Natural killer cell treated with Interleukin-12 subunit alpha and Interleukin-12 subunit beta and Interleukin-15 and Interleukin-18, amount 100 ng/mL, for 72 hours (primary cell): ENCODE measurements around the gene DCX. TPM values are rescaled to one million over a fixed set of nuclear protein-coding genes. Genes with fewer than 3 reads are reported as not detected.

Source experiments
- ATAC-seq, 2 donors: fragments of 150-1000 bp; cut with Tn5 transposase in 1 of 2; sonication (Bioruptor Pico), chemical (Tn5 transposase) in 1 of 2; 2 replicates each; pipeline ENCODE4 v1.10.0; 2021
- DNase-seq: peaks from one replicate; pipeline ENCODE4 v3.0.0; 2022; ENCODE audit warnings: low spot score
- H3K27ac Mint-ChIP-seq, 2 donors: 1 replicate in 1 of 2; 2 replicates in 1 of 2; pipeline ENCODE4 v1.8.0; 2022; ENCODE audit warnings: mixed read lengths in 2 of 2, mild to moderate bottlenecking in 1 of 2, moderate library complexity in 1 of 2
- H3K27me3 Mint-ChIP-seq, 2 donors: 1 replicate in 1 of 2; 2 replicates in 1 of 2; pipeline ENCODE4 v1.8.0; 2022; ENCODE audit warnings: mixed read lengths in 2 of 2
- H3K36me3 Mint-ChIP-seq: one replicate; pipeline ENCODE4 v1.8.0; 2022; ENCODE audit warnings: mixed read lengths
- H3K4me1 Mint-ChIP-seq, 2 donors: 1 replicate in 1 of 2; 2 replicates in 1 of 2; pipeline ENCODE4 v1.8.0; 2022; ENCODE audit warnings: low read depth in 2 of 2, mixed read lengths in 2 of 2, mild to moderate bottlenecking in 1 of 2
- H3K4me3 Mint-ChIP-seq: one replicate; pipeline ENCODE4 v1.8.0; 2022; ENCODE audit warnings: mixed read lengths
- H3K9me3 Mint-ChIP-seq: 2 replicates; pipeline ENCODE4 v1.8.0; 2022; ENCODE audit warnings: mixed read lengths
- total RNA-seq, 2 donors: library from RNA; stranded (reverse); gene quantifications; one replicate each; pipeline ENCODE4 v1.2.3, GENCODE V29; 2022

The DCX gene
- total RNA-seq, 2 donors from 2014 or later: not detected

DNA sequence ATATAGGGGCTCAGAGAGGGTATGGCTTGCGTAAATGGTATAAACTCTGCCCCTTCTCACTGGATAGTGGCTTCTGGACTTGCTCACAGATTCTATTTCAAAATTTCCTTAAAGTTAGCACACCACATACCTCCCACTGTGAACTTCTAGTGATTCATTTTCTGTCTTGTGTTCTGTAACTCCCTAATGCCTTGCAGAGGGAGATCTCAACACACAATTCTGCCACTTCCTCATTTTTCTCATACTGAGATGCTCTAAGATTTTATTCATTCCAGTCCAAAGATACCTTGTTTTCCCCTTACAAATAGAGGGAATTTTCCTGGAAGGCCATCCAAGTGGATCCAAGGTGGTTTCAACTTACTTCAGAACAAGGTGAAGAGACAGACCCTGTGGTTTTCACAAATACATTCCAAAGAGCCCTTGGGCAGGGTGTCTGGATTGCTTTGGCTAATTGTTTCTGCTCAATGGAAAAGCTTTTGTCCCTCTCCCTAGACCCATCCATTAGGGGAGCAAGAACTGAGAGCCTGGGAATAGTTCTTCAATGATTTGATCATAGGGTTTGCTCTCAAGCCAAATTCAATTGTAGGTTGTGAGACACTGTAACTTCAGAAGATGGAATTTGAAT lies 89.6 kb downstream of the DCX start:
- H3K27me3 Mint-ChIP-seq: peaks cover 0 to 6% of the 10 kb centered on the region in 2 donors
- H3K4me3 Mint-ChIP-seq: no peak overlapping the region
- H3K4me1 Mint-ChIP-seq: no peaks in the 10 kb centered on the region
- H3K9me3 Mint-ChIP-seq: no peaks in the 10 kb centered on the region
- no peaks in the 10 kb centered on the region for H3K36me3 Mint-ChIP-seq
- H3K27ac Mint-ChIP-seq: no peak overlapping the region
- ATAC-seq: no peak
- DNase-seq: no peak

DNA sequence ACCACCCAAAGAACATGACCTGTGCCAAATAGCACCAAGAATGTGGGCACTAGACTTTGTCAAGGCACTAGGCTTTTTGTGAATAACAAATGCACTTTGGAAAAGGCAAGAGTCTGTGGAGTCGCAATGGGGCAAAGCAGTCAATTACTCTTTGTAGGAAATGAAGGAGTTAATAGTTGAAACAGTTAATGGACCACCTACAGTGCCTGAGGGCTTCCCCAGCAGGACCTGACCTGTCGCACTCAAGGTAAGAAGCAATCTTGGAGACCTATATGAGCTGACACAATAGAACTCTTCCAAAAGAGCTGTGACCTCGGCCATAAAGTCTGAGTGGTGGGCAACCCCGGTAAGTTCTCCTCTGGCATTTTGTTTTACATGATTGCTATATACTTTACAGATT lies 92.5 kb downstream of the DCX start:
- no peak for ATAC-seq
- Mint-ChIP-seq H3K27me3 (peaks cover 0 to 6% of the 10 kb centered on the region in 2 donors), H3K27ac (no peak overlapping the region), H3K36me3 (no peaks in the 10 kb centered on the region), H3K4me1 (no peaks in the 10 kb centered on the region), H3K4me3 (no peak overlapping the region), H3K9me3 (no peaks in the 10 kb centered on the region)
- no peak for DNase-seq

DNA sequence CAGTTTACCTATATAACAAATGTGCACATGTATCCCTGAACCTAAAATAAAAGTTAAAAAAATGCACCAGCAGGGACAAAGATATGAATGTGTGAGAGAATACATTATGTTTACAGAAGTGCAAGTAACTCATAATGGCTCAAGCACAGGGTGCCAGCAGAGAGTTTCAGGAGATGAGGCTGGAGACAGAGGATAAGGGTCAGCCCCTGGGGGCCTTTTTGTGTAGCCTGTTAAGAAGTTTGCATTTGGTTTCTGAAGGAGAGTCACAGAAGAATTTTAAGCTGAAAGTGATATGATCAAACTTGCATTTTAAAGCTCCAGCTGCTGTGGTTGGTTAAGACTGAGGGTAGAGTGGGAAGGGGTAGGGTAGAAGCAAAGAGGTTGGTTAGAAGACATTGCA lies 93.1 kb downstream of the DCX start:
- Mint-ChIP-seq H3K4me3 (no peak overlapping the region), H3K27ac (no peak overlapping the region), H3K36me3 (no peaks in the 10 kb centered on the region), H3K4me1 (no peaks in the 10 kb centered on the region), H3K27me3 (peaks cover 0 to 6% of the 10 kb centered on the region in 2 donors), H3K9me3 (no peaks in the 10 kb centered on the region)
- no peak for DNase-seq
- no peak for ATAC-seq

DNA sequence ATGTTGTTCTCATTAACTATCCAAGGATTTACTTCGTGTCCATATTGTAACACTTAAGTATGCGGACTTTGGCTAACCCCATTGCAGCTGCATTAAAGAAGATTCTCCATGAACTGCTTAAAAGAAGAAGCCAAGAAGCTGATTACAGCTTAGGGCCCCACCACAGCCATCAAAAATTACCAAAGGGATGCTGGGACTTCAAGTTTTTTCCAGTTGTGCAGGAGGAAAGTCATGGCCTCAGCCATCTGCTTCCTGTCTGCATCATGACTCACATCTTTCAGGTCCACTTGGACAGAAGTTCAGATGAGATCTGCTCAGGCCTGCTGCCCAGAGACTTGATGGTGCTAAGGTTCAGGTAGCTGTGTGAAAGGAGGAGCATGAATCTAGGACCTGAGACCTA lies 102.9 kb downstream of the DCX start:
- no peak for DNase-seq
- ATAC-seq: no peak
- Mint-ChIP-seq H3K4me1 (no peaks in the 10 kb centered on the region), H3K27ac (no peak overlapping the region), H3K27me3 (peaks cover 0 to 6% of the 10 kb centered on the region in 2 donors), H3K4me3 (no peak overlapping the region), H3K36me3 (no peaks in the 10 kb centered on the region), H3K9me3 (no peaks in the 10 kb centered on the region)

DNA sequence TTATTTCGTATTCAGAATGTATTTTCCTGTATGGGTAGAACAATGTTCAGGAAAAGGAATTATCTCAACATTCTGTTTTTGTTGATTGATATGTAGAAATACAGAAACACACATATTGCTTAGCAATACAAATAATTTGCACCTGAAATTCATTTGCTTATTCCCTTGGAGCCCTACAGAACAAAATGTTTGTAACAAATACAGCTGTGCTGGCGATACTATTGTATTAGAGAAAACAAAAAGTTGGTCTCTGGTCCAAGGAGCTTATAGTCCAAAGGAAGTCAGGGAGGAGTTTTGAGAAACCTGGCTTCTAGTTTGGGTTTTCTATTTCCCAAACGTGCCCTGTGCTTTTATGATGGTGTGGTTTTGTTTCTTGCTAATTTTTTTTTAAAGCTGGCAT lies 104.0 kb downstream of the DCX start:
- no peak overlapping the region for H3K4me3 Mint-ChIP-seq
- peaks cover 0 to 6% of the 10 kb centered on the region in 2 donors for H3K27me3 Mint-ChIP-seq
- no peaks in the 10 kb centered on the region for H3K36me3 Mint-ChIP-seq
- ATAC-seq: no peak
- DNase-seq: no peak
- H3K4me1 Mint-ChIP-seq: no peaks in the 10 kb centered on the region
- no peak overlapping the region for H3K27ac Mint-ChIP-seq
- H3K9me3 Mint-ChIP-seq: no peaks in the 10 kb centered on the region

DNA sequence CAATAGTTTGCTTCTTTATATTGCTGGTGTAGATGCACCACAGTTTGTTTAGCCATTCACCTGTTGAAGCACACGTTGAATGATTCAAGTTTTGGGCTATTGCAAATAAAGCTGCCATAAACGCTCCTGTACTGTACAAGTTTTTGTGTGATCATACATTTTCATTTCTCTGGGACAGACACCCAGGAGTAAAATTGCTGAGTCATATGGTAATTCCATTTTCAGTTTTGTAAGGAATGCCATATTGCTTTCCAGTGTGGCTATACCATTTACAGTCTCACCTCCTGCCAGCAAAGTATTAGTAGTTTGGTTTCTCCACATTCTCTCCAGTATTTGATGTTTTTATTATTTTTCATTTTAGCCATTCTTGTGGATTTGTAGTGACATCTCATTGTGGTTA lies 109.7 kb downstream of the DCX start:
- no peak for ATAC-seq
- Mint-ChIP-seq H3K27me3 (peaks cover 0 to 5% of the 10 kb centered on the region in 2 donors), H3K4me3 (no peak overlapping the region), H3K4me1 (no peaks in the 10 kb centered on the region), H3K36me3 (no peaks in the 10 kb centered on the region), H3K9me3 (no peaks in the 10 kb centered on the region), H3K27ac (no peak overlapping the region)
- DNase-seq: no peak

DNA sequence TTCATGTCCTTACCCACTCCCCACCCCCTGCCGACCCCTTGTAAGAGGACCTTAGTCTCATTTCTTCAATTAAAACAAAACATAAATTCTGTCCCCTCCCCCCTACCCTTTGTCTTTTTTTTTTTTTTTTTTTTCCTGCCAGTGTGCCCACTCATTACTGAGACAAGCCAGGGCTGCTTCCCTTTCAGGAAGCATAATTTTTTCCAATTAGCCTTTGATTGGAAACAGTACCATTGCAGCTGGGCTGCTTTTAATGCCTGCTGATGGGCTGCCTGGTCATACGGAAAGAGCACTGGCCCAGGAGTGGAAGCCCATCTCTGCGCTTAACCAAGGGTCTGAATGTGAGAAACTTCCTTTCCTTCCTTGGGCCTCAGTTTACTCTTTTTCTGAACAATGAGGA lies 123.2 kb downstream of the DCX start:
- H3K27me3 Mint-ChIP-seq: peaks cover 0 to 15% of the 10 kb centered on the region in 2 donors
- no peaks in the 10 kb centered on the region for H3K4me1 Mint-ChIP-seq
- H3K9me3 Mint-ChIP-seq: peaks cover 4% of the 10 kb centered on the region
- DNase-seq: no peak
- ATAC-seq: no peak
- H3K4me3 Mint-ChIP-seq: no peak overlapping the region
- no peak overlapping the region for H3K27ac Mint-ChIP-seq
- no peaks in the 10 kb centered on the region for H3K36me3 Mint-ChIP-seq

DNA sequence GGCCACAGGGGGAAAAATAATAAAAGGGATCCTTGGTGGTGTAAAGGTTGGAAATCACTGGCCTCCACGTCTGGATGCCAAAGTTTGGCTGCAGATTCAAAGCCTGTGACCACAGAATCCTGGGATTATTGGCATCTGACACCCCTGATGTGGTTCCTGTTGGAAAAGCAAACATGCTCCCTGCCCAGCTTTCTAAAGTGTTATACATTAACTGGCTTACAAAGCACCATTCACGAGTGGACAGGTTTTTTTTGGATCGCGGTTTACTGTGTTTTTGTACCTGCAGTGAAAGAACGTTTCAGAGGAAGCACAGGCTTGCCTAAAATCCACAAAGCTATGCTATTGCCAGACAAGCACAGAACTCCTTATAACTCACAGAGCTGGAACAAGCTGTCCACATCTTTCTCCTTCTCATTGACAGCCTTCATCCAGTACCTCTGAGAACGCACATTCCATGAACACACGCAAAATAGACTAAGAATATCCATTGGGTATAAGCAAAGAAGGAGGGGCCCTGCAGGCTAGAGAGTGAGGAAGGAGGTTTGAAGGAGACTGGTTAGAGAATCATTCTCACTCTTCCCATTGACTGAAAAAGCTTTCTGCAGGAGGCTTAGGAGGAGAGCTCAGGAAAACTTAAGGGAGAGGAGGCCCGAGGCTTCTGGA lies 127.2 kb downstream of the DCX start:
- Mint-ChIP-seq H3K27me3 (peaks cover 0 to 12% of the 10 kb centered on the region in 2 donors), H3K4me1 (no peaks in the 10 kb centered on the region), H3K4me3 (no peak overlapping the region), H3K36me3 (no peaks in the 10 kb centered on the region), H3K9me3 (peaks cover 4% of the 10 kb centered on the region), H3K27ac (no peak overlapping the region)
- DNase-seq (no peak), ATAC-seq (no peak)

DNA sequence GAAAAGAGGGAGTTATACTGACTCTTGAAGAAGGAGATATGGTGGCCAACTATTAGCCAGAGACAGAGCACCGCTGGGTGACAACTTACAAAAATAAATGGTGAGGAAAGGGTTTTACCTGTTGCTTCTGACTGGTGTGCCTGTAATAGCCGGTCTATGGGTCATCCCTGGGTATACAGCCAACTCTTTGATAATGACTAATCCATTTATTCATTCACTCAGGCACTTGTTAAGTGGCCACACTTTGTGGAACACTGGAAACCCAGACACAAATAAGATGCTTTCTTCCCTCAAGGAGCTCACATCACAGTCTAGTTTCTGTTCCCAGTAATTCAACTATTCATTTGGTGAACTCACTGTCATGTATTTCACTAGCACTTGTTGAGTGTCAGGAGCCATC lies 128.5 kb downstream of the DCX start:
- Mint-ChIP-seq H3K4me1 (no peaks in the 10 kb centered on the region), H3K27ac (no peak overlapping the region), H3K27me3 (peaks cover 0 to 12% of the 10 kb centered on the region in 2 donors), H3K36me3 (no peaks in the 10 kb centered on the region), H3K9me3 (peaks cover 4% of the 10 kb centered on the region), H3K4me3 (no peak overlapping the region)
- DNase-seq (no peak), ATAC-seq (no peak)

DNA sequence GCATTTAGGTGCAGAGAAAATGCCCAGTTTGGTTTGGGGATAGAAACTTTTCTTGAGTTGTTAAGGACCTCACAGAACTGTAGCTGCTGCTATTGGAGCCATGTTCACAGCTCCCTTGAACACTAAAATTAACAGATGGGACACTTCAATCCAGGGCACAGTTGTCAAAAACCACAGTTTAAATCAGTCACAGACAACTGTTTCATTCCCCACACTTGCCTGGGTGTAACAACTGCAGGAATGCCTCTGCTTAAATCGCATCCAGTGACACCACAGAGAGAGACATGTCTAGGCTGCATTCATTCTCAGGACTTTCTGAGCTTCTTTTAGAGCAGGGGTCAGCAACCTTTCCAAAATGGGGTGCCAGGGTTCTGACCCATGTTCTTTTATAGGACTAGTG lies 129.0 kb downstream of the DCX start:
- Mint-ChIP-seq H3K4me3 (no peak overlapping the region), H3K27ac (no peak overlapping the region), H3K9me3 (peaks cover 4% of the 10 kb centered on the region), H3K4me1 (no peaks in the 10 kb centered on the region), H3K36me3 (no peaks in the 10 kb centered on the region), H3K27me3 (peaks cover 0 to 10% of the 10 kb centered on the region in 2 donors)
- no peak for DNase-seq
- no peak for ATAC-seq

DNA sequence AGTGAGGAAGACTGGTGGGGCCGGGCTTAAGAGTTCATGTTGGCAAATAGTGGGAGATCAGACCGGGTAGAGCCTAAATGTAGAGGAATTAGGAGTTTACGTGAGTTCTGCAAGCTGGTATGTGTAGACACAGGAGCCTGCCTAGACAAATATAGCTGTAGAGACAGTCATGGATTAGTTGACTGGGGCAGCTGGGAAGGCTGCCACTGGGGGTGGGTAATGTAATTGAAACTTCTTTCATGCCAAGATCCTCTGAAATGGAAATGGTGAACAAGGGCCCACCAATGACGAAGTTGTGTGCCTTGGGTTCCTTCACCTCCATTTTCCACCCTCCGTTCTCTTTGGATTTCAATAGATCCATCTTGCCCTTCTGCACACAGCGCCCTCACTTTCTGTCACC lies 129.9 kb downstream of the DCX start:
- Mint-ChIP-seq H3K4me3 (no peak overlapping the region), H3K36me3 (no peaks in the 10 kb centered on the region), H3K9me3 (no peaks in the 10 kb centered on the region), H3K4me1 (no peaks in the 10 kb centered on the region), H3K27me3 (peaks cover 0 to 6% of the 10 kb centered on the region in 2 donors), H3K27ac (no peak overlapping the region)
- ATAC-seq (no peak), DNase-seq (no peak)

DNA sequence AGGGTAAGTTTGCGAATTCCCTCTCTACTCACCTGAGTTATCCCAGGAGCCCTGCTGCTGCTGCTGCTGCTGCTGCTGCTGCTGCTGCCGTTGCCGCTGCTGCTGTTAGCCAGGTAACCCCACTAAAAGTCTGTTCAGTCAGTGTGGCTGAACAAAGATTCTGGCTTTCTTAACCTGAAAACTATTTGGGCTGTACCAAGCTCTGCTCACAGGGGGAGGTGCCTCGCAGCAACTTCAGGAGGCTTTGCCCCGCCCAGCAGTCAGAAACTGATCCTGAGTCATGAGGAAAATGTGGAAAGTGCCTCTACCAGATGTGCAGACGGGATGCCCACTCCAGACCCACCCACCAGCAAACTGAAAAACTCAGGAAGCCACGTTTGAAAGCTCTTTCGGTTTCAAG lies 141.7 kb downstream of the DCX start, which contains the start of gene CAPN6:
Gene CAPN6, minus strand, starts transcription at position 145 of the 400 bp plus-strand sequence. CDS start 6,547 bp downstream, outside the sequence.
- Mint-ChIP-seq H3K9me3 (no peaks in the 10 kb centered on the region), H3K27ac (no peak within 1 kb of the TSS), H3K4me3 (no peak within 1 kb of the TSS), H3K36me3 (no peaks in the 10 kb centered on the region), H3K4me1 (no peaks in the 10 kb centered on the region), H3K27me3 (peaks cover 11 to 28% of the 10 kb centered on the region in 2 donors)
- DNase-seq (no peak), ATAC-seq (no peak)

DNA sequence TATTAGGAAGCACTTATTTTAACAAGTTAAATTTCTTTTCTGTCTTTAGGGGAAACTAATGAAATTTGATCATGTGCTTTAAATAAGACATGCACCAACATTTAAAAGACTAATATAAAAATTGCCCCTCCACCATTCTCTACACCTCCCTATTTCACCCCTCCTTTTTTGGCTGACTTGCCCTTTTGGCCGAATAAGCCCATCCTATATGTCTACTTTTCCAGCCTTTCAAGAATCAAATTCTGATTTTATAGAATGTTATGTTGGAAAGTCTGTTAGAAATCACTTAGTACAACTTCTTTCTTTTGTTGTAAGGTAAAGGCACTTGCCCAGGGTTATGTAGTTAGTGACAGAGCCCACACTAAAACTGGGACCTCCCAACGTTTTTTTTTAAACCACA lies 143.5 kb downstream of the DCX start:
- ATAC-seq (no peak), DNase-seq (no peak)
- Mint-ChIP-seq H3K27ac (no peak overlapping the region), H3K4me3 (no peak overlapping the region), H3K4me1 (no peaks in the 10 kb centered on the region), H3K36me3 (no peaks in the 10 kb centered on the region), H3K9me3 (no peaks in the 10 kb centered on the region), H3K27me3 (peaks cover 6 to 20% of the 10 kb centered on the region in 2 donors)

DNA sequence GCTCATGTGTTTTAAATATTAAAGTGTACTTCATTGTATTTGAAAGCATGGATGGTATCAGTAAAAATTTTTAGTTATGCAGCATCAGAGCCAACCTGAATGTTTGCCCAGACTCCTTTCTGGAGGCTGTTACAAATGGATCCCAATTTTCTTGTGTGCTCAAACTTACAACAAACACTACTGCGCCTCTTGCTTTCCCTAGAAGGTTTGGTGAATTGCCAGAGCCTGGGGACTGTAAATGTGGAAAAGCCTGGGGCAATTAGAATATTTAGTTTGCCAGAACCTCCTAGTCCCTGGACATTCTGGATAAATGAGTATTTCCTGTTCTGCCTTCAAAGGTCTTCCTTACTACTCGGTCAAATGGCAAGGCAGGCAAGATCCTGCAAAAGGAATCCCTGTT lies 146.5 kb downstream of the DCX start:
- Mint-ChIP-seq H3K27me3 (peaks cover 6 to 18% of the 10 kb centered on the region in 2 donors), H3K36me3 (no peaks in the 10 kb centered on the region), H3K9me3 (no peaks in the 10 kb centered on the region), H3K4me1 (no peaks in the 10 kb centered on the region), H3K27ac (no peak overlapping the region), H3K4me3 (no peak overlapping the region)
- DNase-seq: no peak
- ATAC-seq: no peak
